WTC11 (cell line): ENCODE results near the gene RRP7A. TPM values are rescaled to one million over a fixed set of nuclear protein-coding genes. Genes with fewer than 3 reads are reported as not detected.
"Not testable (repeated sequence)": the region's sequence is repeated elsewhere in the genome, so short reads cannot be mapped to it uniquely, and the experiment has no call there.

ENCODE experiments used
- ATAC-seq: fragments of 200-7000 bp; cut with Tn5 transposase; 2 replicates; pipeline ENCODE4 v1.10.0; 2021; ENCODE audit warnings: mild to moderate bottlenecking, moderate library complexity
- CTCF ChIA-PET: fragments of 300-600 bp; sonication (Branson Sonifier 250); formaldehyde crosslinking; loops from one replicate; lab custom pipeline; 2021; ENCODE audit warnings: antibody characterized with exemption; lab: Charles Lee
- POLR2A ChIA-PET: fragments of 350-600 bp; sonication (Branson Sonifier 250); formaldehyde crosslinking; loops from one replicate; lab custom pipeline; 2021; ENCODE audit warnings: antibody characterized with exemption; lab: Charles Lee
- DNase-seq: peaks from one replicate; pipeline ENCODE4 v3.0.0; 2021; ENCODE audit warnings: low spot score
- H3K27ac Mint-ChIP-seq: 2 replicates; pipeline ENCODE4 v1.8.0; 2021; ENCODE audit warnings: mixed read lengths
- H3K27me3 Mint-ChIP-seq: 2 replicates; pipeline ENCODE4 v1.8.0; 2021; ENCODE audit warnings: low read depth, mild to moderate bottlenecking, moderate library complexity, mixed read lengths
- H3K36me3 Mint-ChIP-seq: 2 replicates; pipeline ENCODE4 v1.8.0; 2021; ENCODE audit warnings: mixed read lengths
- H3K4me1 Mint-ChIP-seq: 2 replicates; pipeline ENCODE4 v1.8.0; 2022; ENCODE audit warnings: mixed read lengths
- H3K4me3 Mint-ChIP-seq: 2 replicates; pipeline ENCODE4 v1.8.0; 2021; ENCODE audit warnings: mild to moderate bottlenecking, moderate library complexity, mixed read lengths
- H3K9me3 Mint-ChIP-seq: 2 replicates; pipeline ENCODE4 v1.8.0; 2021; ENCODE audit warnings: mixed read lengths
- ATF6 ChIP-seq: sonication (generic); formaldehyde crosslinking; IDR thresholded peaks from 2 replicates; pipeline ENCODE4 v1.8.1; 2023; ENCODE audit warnings: mild to moderate bottlenecking, missing genetic modification reagents
- CBFB ChIP-seq: sonication (generic); formaldehyde crosslinking; IDR thresholded peaks from 2 replicates; pipeline ENCODE4 v1.8.1; 2022; ENCODE audit warnings: mild to moderate bottlenecking, low read depth, missing genetic modification reagents
- CREB1 ChIP-seq: sonication (generic); formaldehyde crosslinking; IDR thresholded peaks from 2 replicates; pipeline ENCODE4 v1.8.0; 2023; ENCODE audit warnings: mild to moderate bottlenecking, missing genetic modification reagents
- CTCF ChIP-seq: fragments of 200-600 bp; IDR thresholded peaks from 2 replicates; pipeline ENCODE4 v1.8.0; 2022; ENCODE audit warnings: antibody characterized with exemption
- ESRRA ChIP-seq: sonication (generic); formaldehyde crosslinking; IDR thresholded peaks from 2 replicates; pipeline ENCODE4 v1.8.1; 2022; ENCODE audit warnings: mild to moderate bottlenecking, missing genetic modification reagents, borderline replicate concordance
- FOXJ3 ChIP-seq: sonication (generic); formaldehyde crosslinking; IDR thresholded peaks from 2 replicates; pipeline ENCODE4 v1.9.0; 2021; ENCODE audit warnings: missing genetic modification reagents, mild to moderate bottlenecking, borderline replicate concordance
- FOXK1 ChIP-seq: sonication (generic); formaldehyde crosslinking; IDR thresholded peaks from 2 replicates; pipeline ENCODE4 v1.8.0; 2022; ENCODE audit warnings: mild to moderate bottlenecking, moderate library complexity, missing genetic modification reagents
- HMGXB4 ChIP-seq: sonication (generic); formaldehyde crosslinking; IDR thresholded peaks from 2 replicates; pipeline ENCODE4 v1.8.1; 2023; ENCODE audit warnings: mild to moderate bottlenecking, moderate library complexity, missing genetic modification reagents
- JUN ChIP-seq: sonication (generic); formaldehyde crosslinking; IDR thresholded peaks from 2 replicates; pipeline ENCODE4 v1.8.0; 2023; ENCODE audit warnings: mild to moderate bottlenecking, missing genetic modification reagents
- MAX ChIP-seq: sonication (generic); formaldehyde crosslinking; IDR thresholded peaks from 2 replicates; pipeline ENCODE4 v1.8.0; 2022; ENCODE audit warnings: mild to moderate bottlenecking, missing genetic modification reagents
- MYBL2 ChIP-seq: sonication (generic); formaldehyde crosslinking; IDR thresholded peaks from 2 replicates; pipeline ENCODE4 v1.8.1; 2023; ENCODE audit warnings: mild to moderate bottlenecking, moderate library complexity, missing genetic modification reagents
- NR1H2 ChIP-seq: sonication (generic); formaldehyde crosslinking; IDR thresholded peaks from 2 replicates; pipeline ENCODE4 v1.9.0; 2021; ENCODE audit warnings: mild to moderate bottlenecking, moderate library complexity, missing genetic modification reagents
- NR2C2 ChIP-seq: sonication (generic); formaldehyde crosslinking; IDR thresholded peaks from 2 replicates; pipeline ENCODE4 v1.8.0; 2022; ENCODE audit warnings: mild to moderate bottlenecking, missing genetic modification reagents
- PRRX2 ChIP-seq: fragments of 250-450 bp; sonication (Bioruptor Pico); IDR thresholded peaks from 2 replicates; pipeline ENCODE4 v1.8.0; 2021; ENCODE audit warnings: mild to moderate bottlenecking
- RELA ChIP-seq: sonication (generic); formaldehyde crosslinking; IDR thresholded peaks from 2 replicates; pipeline ENCODE4 v1.8.1; 2022; ENCODE audit warnings: missing genetic modification reagents, mild to moderate bottlenecking, borderline replicate concordance
- RORB ChIP-seq: fragments of 250-450 bp; sonication (Bioruptor Pico); IDR thresholded peaks from 2 replicates; pipeline ENCODE4 v1.9.0; 2021; ENCODE audit warnings: mild to moderate bottlenecking
- SMAD4 ChIP-seq: sonication (generic); formaldehyde crosslinking; IDR thresholded peaks from 2 replicates; pipeline ENCODE4 v1.8.0; 2022; ENCODE audit warnings: mild to moderate bottlenecking, missing genetic modification reagents
- SP1 ChIP-seq: sonication (generic); formaldehyde crosslinking; conservative IDR thresholded peaks from 2 replicates; pipeline ENCODE4 v1.8.1; 2022; ENCODE audit warnings: missing genetic modification reagents
- ZNF121 ChIP-seq: sonication (generic); formaldehyde crosslinking; IDR thresholded peaks from 2 replicates; pipeline ENCODE4 v1.8.0; 2023; ENCODE audit warnings: missing genetic modification reagents
- ZNF281 ChIP-seq: sonication (generic); formaldehyde crosslinking; IDR thresholded peaks from 2 replicates; pipeline ENCODE4 v1.8.0; 2023; ENCODE audit warnings: mild to moderate bottlenecking, missing genetic modification reagents
- ZSCAN18 ChIP-seq: fragments of 250-450 bp; sonication (Bioruptor Pico); IDR thresholded peaks from 2 replicates; pipeline ENCODE4 v2.1.2; 2022; ENCODE audit warnings: mild to moderate bottlenecking, moderate library complexity
- total RNA-seq: library from RNA; stranded (reverse); gene quantifications from 3 replicates; pipeline ENCODE4 v1.2.3, GENCODE V29; 2021

The RRP7A gene
- total RNA-seq, 1 experiment from 2014 or later = 95.0 TPM

- TF ChIP-seq CTCF = no peak
- no peak for TF ChIP-seq ATF6 (CRISPR knock-in tag)
- no peak for TF ChIP-seq RORB (CRISPR knock-in tag)
- no peak for TF ChIP-seq PRRX2
- no peak for TF ChIP-seq FOXK1 (CRISPR knock-in tag)
- TF ChIP-seq RELA (CRISPR knock-in tag) = no peak
- no peak for TF ChIP-seq ESRRA (CRISPR knock-in tag)
- TF ChIP-seq NR1H2 (CRISPR knock-in tag) = no peak
- TF ChIP-seq CREB1 = no peak
Measured at GRCh38 chr22:42484506-42484905, 35.1 kb downstream of the RRP7A start (continued).

GRCh38 chr22:42483610-42484223, 35.9 kb downstream of the RRP7A start:
- ATAC-seq, H3K36me3 Mint-ChIP-seq, H3K9me3 Mint-ChIP-seq, CTCF ChIA-PET, POLR2A ChIA-PET, H3K4me3 Mint-ChIP-seq, H3K4me1 Mint-ChIP-seq, DNase-seq, H3K27ac Mint-ChIP-seq: not testable (repeated sequence)
- H3K27me3 Mint-ChIP-seq = peaks cover 21% of the 10 kb centered on the region

- POLR2A ChIA-PET = no interaction called here
- no peak overlapping the region for H3K27ac Mint-ChIP-seq
- no peak overlapping the region for H3K4me3 Mint-ChIP-seq
- H3K36me3 Mint-ChIP-seq = no peaks in the 10 kb centered on the region
- DNase-seq = no peak
- CTCF ChIA-PET = interaction anchor here (1.0 to 2.8 kb wide), 3 partner anchors 12 to 33 kb away, joined by 3 to 25 read pairs (median 4); no protein-coding TSS in a partner anchor
- ATAC-seq = no peak
- peaks cover 16% of the 10 kb centered on the region for H3K27me3 Mint-ChIP-seq
- H3K4me1 Mint-ChIP-seq = peaks cover 8% of the 10 kb centered on the region
- H3K9me3 Mint-ChIP-seq = no peaks in the 10 kb centered on the region
- TF ChIP-seq NR1H2 (CRISPR knock-in tag) = no peak
- no peak for TF ChIP-seq NR2C2 (CRISPR knock-in tag)
- no peak for TF ChIP-seq SMAD4 (CRISPR knock-in tag)
- no peak for TF ChIP-seq JUN (CRISPR knock-in tag)
- no peak for TF ChIP-seq ZSCAN18 (CRISPR knock-in tag)
- no peak for TF ChIP-seq SP1
- no peak for TF ChIP-seq MAX
- no peak for TF ChIP-seq ATF6 (CRISPR knock-in tag)
- no peak for TF ChIP-seq CBFB (CRISPR knock-in tag)
- TF ChIP-seq HMGXB4 = no peak
- TF ChIP-seq MYBL2 (CRISPR knock-in tag) = no peak
- TF ChIP-seq ZNF121 = no peak
- TF ChIP-seq ZNF281 (CRISPR knock-in tag) = no peak
- TF ChIP-seq FOXJ3 = no peak
Measured at GRCh38 chr22:42475122-42475521, 44.5 kb downstream of the RRP7A start.
